Measurements from ENCODE around the gene PAX3.

DNA sequence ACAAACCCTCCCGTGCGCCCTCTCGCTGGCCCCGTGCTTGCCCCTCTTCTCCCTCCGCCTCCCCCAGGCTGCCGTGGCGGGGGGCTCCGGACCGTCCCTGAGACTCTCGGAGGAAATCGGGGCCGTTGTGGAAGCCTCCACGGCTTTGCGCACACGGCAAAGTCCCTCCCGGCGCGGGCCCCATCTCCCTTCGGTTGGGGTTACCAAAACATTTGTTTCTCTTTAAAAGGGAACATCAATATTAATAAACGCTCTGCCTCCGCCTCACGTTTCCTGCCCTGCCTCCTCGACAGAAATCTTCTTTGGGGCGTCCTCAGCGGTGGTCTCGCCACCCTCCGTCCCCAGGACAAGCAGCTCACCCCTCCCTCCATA, 3.8 kb downstream of the PAX3 start:
- TF ChIP-seq CTCF (conservative IDR thresholded peaks at IDR 0.05) (no peak), EZH2 (IDR thresholded peaks at IDR 0.05; ENCODE audit: low read depth) (no peak)
